Prostate gland (tissue), 2 donors: Measurements from ENCODE around the gene ATP9B.

ENCODE experiments used
- CTCF ChIP-seq, 4 experiments: fragments of 200-600 bp in 2 of 4; fragments of 450-650 bp in 2 of 4; sonication (generic) in 2 of 4; IDR thresholded peaks; 1 replicate in 3 of 4; 2 replicates in 1 of 4; pipeline ENCODE4 v1.5.1; 2016 to 2019; ENCODE audit warnings: antibody characterized with exemption in 4 of 4, mild to moderate bottlenecking in 2 of 4, moderate library complexity in 2 of 4
- POLR2A ChIP-seq: fragments of 450-650 bp; IDR thresholded peaks from one replicate; pipeline ENCODE4 v1.6.1; 2016; ENCODE audit warnings: antibody characterized with exemption, mild to moderate bottlenecking
- POLR2AphosphoS5 ChIP-seq: sonication (generic); formaldehyde crosslinking; IDR thresholded peaks from one replicate; pipeline ENCODE4 v1.6.1; 2017; ENCODE audit warnings: antibody characterized with exemption

GRCh38 chr18:79156327-79156726 is 87.1 kb downstream of the ATP9B start:
- TF ChIP-seq CTCF (IDR thresholded peaks at IDR 0.05) (no peak), POLR2A (no peak), POLR2AphosphoS5 (no peak)
